ENCODE measurements around the gene SELPLG. TPM values are rescaled to one million over a fixed set of nuclear protein-coding genes. Genes with fewer than 3 reads are reported as not detected.

SELPLG gene
- total and polyA plus RNA-seq, 4 experiments from 2014 or later = 175 to 781 (median 330) TPM

DNA sequence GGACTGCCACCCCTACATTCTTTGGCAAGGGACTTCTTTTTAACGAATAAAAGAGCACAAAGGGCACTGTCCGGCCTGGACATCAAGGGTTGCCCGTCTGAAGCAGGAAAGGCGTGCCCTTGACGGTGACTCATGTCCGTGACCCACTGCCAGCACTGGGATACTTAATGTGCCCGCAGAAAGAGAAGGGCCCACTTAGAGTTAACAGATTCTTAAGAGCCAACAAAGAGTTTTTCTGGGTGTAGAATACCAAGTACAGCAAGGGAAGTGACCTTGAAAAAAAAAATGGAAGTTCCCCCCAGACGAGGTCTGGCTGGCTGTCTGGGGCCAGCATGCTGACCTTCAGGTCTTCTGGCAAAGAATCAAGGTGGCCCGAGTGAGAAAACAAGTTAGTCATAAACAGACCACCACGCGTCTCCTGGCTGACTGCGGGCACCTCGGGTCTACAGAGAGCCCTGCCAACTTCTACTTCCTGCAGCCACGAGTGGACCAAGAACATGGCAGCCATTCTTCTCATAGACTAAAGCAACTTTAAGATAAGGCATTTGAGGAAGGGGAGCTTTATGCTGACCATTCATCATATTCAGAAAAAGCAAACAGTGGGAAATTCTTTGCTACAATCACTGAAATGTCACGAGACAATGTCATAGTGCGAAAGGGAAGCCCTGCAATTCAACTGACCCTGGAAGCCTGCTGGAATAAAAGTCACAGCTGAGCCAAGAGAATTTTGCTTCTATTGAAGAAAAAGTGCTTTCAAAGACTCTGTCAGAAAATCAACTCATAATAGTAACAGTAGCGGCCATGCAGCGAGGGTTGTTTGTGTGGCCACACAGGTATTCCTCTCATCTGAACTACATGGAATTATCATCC lies 10.5 kb upstream of the SELPLG start:
- H3K4me1 Mint-ChIP-seq = peaks cover 18 to 44% (median 25%) of the 10 kb centered on the region in 4 donors
- intact Hi-C loops (cut with micrococcal nuclease) = no loop called here
- no peak overlapping the region for H3K4me3 Mint-ChIP-seq
- H3K4me3 ChIP-seq (ENCODE audit: low read length in 2 of 2) = no peak overlapping the region
- H3K9me3 Mint-ChIP-seq = no peaks in the 10 kb centered on the region
- no peaks in the 10 kb centered on the region for H3K36me3 ChIP-seq (ENCODE audit: insufficient read depth, low read length)
- no peak for DNase-seq
- no peak overlapping the region for H3K27ac ChIP-seq (ENCODE audit: low read depth, low read length)
- no peaks in the 10 kb centered on the region for H3K36me3 Mint-ChIP-seq
- H3K4me1 ChIP-seq (ENCODE audit: insufficient read depth, low read length) = peaks cover 14% of the 10 kb centered on the region
- H3K27me3 Mint-ChIP-seq = no peaks in the 10 kb centered on the region
- POLR2A ChIA-PET (ENCODE audit: partially characterized antibody) = interaction anchor here (4.5 kb wide), 1 partner anchor 10 kb away, joined by 69 read pairs; the partner anchor contains the start of gene SELPLG
- CTCF ChIA-PET (ENCODE audit: partially characterized antibody) = interaction anchor here (0.8 to 4.1 kb wide), 4 partner anchors 9 to 80 kb away, joined by 3 to 26 read pairs (median 4); no protein-coding TSS in a partner anchor
- H3K27me3 ChIP-seq (ENCODE audit: insufficient read depth, low read length) = no peaks in the 10 kb centered on the region
- no peaks in the 10 kb centered on the region for H3K9me3 ChIP-seq (ENCODE audit: control insufficient read depth in 1 of 2, low read length in 2 of 2)
- peak overlapping the region in 2 of 7 donors; percentile 32 to 46 for H3K27ac Mint-ChIP-seq

DNA sequence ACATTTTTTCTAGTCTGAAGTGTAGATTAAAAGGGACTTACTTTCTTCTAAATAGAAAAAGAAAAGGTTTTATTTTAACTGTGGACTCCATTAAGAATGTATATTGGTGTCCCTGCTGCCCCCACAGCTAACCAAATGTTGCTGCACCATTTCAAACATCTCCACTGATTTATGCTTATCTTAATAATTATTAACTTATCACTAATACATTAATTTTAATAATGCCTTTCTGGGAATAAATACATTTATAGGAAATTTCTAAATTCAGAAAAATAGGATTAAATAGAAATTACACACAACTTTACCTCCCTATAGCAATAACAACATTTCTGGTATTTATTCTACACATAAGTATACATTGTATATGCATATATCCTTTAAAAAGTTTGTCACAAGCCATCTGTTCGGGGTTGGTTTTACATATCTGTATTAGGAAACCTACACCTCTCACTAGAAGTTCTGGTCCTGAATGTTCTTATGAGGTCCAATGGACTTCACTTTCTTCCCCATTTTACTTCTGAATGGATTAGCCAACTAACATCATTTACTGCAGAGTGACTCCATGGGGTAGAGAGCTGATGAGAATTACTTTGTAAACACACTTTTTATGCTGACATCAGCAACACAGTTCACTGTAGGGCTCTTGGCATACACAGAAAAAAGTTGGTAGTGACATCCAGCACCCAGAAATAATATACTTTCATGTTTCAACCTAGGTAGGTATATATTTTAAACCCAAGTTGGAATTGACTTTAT lies 9.4 kb upstream of the SELPLG start:
- CTCF ChIA-PET (ENCODE audit: partially characterized antibody) = no interaction called here
- peaks cover 18 to 44% (median 25%) of the 10 kb centered on the region in 4 donors for H3K4me1 Mint-ChIP-seq

DNA sequence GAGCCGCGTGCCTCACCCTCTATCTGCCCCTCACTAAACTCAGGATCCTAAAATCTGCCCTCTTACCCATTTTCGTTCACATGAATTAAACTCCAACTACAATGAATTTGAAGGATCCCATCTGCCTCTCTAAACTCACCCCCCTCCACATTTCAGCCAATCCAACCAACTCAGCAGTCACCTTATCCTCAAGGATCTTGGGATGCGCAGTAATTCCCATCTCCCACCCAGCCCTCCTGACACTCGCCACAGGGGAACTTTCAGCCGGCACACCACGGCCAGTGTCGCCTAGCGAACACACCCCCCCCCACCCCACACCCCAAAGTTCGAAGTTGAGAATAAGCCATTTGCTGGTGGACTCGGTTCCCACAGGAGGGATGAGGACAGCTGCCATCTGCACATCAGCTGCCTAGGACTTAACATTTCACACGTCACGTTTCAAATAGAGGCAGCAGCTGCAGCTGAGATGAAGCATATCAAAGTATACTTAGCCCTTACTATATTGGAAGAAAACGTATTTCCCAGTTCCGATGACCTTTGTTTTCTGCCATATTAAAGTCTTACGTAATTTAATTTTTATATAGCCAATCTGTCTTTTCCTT lies 8.7 kb upstream of the SELPLG start:
- POLR2A ChIA-PET (ENCODE audit: partially characterized antibody) = interaction anchor here (1.0 kb wide), 1 partner anchor 9 kb away, joined by 3 read pairs; no protein-coding TSS in a partner anchor
- no peaks in the 10 kb centered on the region for H3K9me3 ChIP-seq (ENCODE audit: control insufficient read depth in 1 of 2, low read length in 2 of 2)
- intact Hi-C loops (cut with micrococcal nuclease) = no loop called here
- H3K27ac ChIP-seq (ENCODE audit: low read depth, low read length) = no peak overlapping the region
- no peak overlapping the region for H3K4me3 ChIP-seq (ENCODE audit: low read length in 2 of 2)
- no peaks in the 10 kb centered on the region for H3K27me3 Mint-ChIP-seq
- CTCF ChIA-PET (ENCODE audit: partially characterized antibody) = interaction anchor here (17.5 kb wide), 1 partner anchor 26 kb away, joined by 463 read pairs; no protein-coding TSS in a partner anchor
- H3K36me3 Mint-ChIP-seq = no peaks in the 10 kb centered on the region
- peaks cover 18% of the 10 kb centered on the region for H3K4me1 ChIP-seq (ENCODE audit: insufficient read depth, low read length)
- no peaks in the 10 kb centered on the region for H3K27me3 ChIP-seq (ENCODE audit: insufficient read depth, low read length)
- H3K36me3 ChIP-seq (ENCODE audit: insufficient read depth, low read length) = no peaks in the 10 kb centered on the region
- peaks cover 18 to 47% (median 26%) of the 10 kb centered on the region in 4 donors for H3K4me1 Mint-ChIP-seq
- no peak for DNase-seq
- no peak overlapping the region for H3K4me3 Mint-ChIP-seq
- H3K27ac Mint-ChIP-seq = peak overlapping the region in 2 of 7 donors; percentile 31 to 61
- H3K9me3 Mint-ChIP-seq = no peaks in the 10 kb centered on the region

More for the DNA sequence above, 9.4 kb upstream of the SELPLG start:
- Histone ChIP-seq H3K9me3 (ENCODE audit: control insufficient read depth in 1 of 2, low read length in 2 of 2) (no peaks in the 10 kb centered on the region), H3K36me3 (ENCODE audit: insufficient read depth, low read length) (no peaks in the 10 kb centered on the region), H3K27ac (ENCODE audit: low read depth, low read length) (no peak overlapping the region), H3K4me1 (ENCODE audit: insufficient read depth, low read length) (peaks cover 14% of the 10 kb centered on the region), H3K4me3 (ENCODE audit: low read length in 2 of 2) (no peak overlapping the region), H3K27me3 (ENCODE audit: insufficient read depth, low read length) (no peaks in the 10 kb centered on the region)
- Mint-ChIP-seq H3K9me3 (no peaks in the 10 kb centered on the region), H3K27ac (no peak overlapping the region), H3K4me3 (no peak overlapping the region), H3K27me3 (no peaks in the 10 kb centered on the region), H3K36me3 (no peaks in the 10 kb centered on the region)
- intact Hi-C loops (cut with micrococcal nuclease) = no loop called here
- no peak for DNase-seq
- POLR2A ChIA-PET (ENCODE audit: partially characterized antibody) = no interaction called here

DNA sequence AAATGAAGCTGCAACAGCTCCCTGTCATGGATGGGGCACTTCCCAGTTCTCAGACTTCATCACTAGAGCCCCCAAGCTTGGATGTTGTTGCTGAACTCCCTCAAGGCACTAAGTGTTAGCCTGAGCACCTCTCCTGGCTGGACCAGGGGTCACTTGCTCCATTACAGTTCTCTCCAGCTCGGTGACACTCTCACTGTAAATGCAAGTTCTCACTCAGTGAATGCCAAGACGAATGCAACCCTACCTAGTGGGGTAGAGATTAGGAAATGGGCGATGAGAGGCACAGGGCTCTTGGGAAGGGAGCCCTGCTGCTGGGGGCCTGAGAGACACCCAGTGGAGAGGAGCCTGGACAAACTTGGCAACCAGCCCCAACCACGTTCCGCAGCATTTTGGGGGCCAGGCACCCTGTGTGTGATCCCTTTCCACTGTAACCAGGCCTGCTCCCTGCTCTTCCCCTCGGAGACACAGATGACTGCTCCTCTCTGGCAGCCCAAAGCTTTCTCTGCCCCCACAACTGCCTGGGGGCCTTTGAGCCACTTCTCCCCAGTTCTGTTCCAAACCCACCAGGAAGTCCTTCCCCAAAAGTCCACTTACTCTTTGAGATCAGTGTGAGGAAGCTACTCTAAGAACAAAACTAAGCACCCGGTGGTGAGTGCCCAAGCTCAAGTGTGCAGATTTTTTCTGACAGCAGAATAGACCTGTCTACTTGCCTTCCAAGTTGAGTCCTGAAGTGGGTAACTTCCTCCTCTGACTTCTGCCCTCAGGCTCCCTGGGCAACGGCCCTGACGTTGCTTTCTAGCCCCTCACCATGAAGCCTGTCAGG lies 8.0 kb upstream of the SELPLG start:
- Histone ChIP-seq H3K27me3 (ENCODE audit: insufficient read depth, low read length) (no peaks in the 10 kb centered on the region), H3K9me3 (ENCODE audit: control insufficient read depth in 1 of 2, low read length in 2 of 2) (no peaks in the 10 kb centered on the region), H3K4me1 (ENCODE audit: insufficient read depth, low read length) (peaks cover 24% of the 10 kb centered on the region), H3K4me3 (ENCODE audit: low read length in 2 of 2) (no peak overlapping the region), H3K36me3 (ENCODE audit: insufficient read depth, low read length) (no peaks in the 10 kb centered on the region), H3K27ac (ENCODE audit: low read depth, low read length) (no peak overlapping the region)
- ChIA-PET CTCF (ENCODE audit: partially characterized antibody) (interaction anchor here (0.8 to 17.5 kb wide), 3 partner anchors 22 to 163 kb away, joined by 3 to 463 read pairs (median 5); no protein-coding TSS in a partner anchor), POLR2A (ENCODE audit: partially characterized antibody) (interaction anchor here (1.0 to 1.5 kb wide), 2 partner anchors 9 to 12 kb away, joined by 3 read pairs; no protein-coding TSS in a partner anchor)
- Mint-ChIP-seq H3K36me3 (no peaks in the 10 kb centered on the region), H3K4me1 (peaks cover 17 to 50% (median 25%) of the 10 kb centered on the region in 4 donors), H3K4me3 (no peak overlapping the region), H3K27ac (peak overlapping the region in 3 of 7 donors; percentile 31 to 61 (median 54)), H3K27me3 (no peaks in the 10 kb centered on the region), H3K9me3 (no peaks in the 10 kb centered on the region)
- intact Hi-C loops (cut with micrococcal nuclease) = no loop called here
- no peak for DNase-seq

DNA sequence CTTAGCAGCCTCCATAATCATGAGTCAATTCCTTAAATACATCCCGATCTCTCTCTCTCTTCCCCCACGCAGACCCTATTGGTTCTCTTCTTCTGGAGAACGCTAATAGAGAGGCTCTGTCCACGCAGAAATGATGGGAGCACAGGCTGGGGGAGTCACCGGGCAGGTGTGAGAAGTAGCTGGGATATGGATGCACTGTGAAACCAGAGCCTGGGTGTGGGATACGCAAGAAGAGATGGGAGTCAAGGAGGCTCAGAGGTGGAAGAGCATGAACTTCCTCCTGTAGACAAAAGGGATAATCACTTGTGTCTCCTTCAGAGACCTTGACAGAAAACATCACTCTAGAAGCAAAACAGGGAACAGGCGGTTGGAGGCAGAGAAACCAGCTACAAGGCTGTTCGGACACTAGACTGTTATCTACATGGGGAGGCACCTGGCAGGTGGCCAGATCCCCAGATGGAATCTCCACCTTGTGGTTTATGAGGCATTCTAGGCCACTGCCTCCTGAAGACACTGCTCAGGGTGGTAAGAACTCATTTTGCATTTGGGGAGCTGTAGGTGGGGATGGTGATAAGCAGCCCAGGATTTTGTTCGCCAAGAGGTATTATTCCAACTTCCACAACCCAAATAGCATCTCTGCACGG lies 7.2 kb upstream of the SELPLG start:
- H3K36me3 ChIP-seq (ENCODE audit: insufficient read depth, low read length) = no peaks in the 10 kb centered on the region
- no peak for DNase-seq
- H3K27ac ChIP-seq (ENCODE audit: low read depth, low read length) = no peak overlapping the region
- Mint-ChIP-seq H3K4me3 (no peak overlapping the region), H3K9me3 (no peaks in the 10 kb centered on the region), H3K27me3 (no peaks in the 10 kb centered on the region), H3K27ac (peak overlapping the region in 3 of 7 donors; percentile 42 to 60 (median 59)), H3K4me1 (peaks cover 16 to 49% (median 24%) of the 10 kb centered on the region in 4 donors), H3K36me3 (no peaks in the 10 kb centered on the region)
- intact Hi-C loops (cut with micrococcal nuclease) = no loop called here
- no peaks in the 10 kb centered on the region for H3K9me3 ChIP-seq (ENCODE audit: control insufficient read depth in 1 of 2, low read length in 2 of 2)
- H3K27me3 ChIP-seq (ENCODE audit: insufficient read depth, low read length) = no peaks in the 10 kb centered on the region
- POLR2A ChIA-PET (ENCODE audit: partially characterized antibody) = interaction anchor here (1.0 to 1.5 kb wide), 2 partner anchors 8 to 12 kb away, joined by 3 read pairs; no protein-coding TSS in a partner anchor
- CTCF ChIA-PET (ENCODE audit: partially characterized antibody) = interaction anchor here (0.8 to 17.5 kb wide), 5 partner anchors 11 to 164 kb away, joined by 3 to 463 read pairs (median 7); no protein-coding TSS in a partner anchor
- H3K4me1 ChIP-seq (ENCODE audit: insufficient read depth, low read length) = peaks cover 27% of the 10 kb centered on the region
- H3K4me3 ChIP-seq (ENCODE audit: low read length in 2 of 2) = no peak overlapping the region

Measured in CD4-positive, alpha-beta memory T cell (primary cell).